PC-3 (cell line): ENCODE data around the gene DELE1.

ENCODE experiments used
- CTCF ChIP-seq: fragments of 300-600 bp; sonication (generic); conservative IDR thresholded peaks from 2 replicates; pipeline ENCODE4 v1.5.1; 2017; ENCODE audit warnings: antibody characterized with exemption, low read depth, mild to moderate bottlenecking, low read length
- EZH2 ChIP-seq: fragments of 300-600 bp; sonication (generic); IDR thresholded peaks from one replicate; pipeline ENCODE4 v1.6.1; 2017; ENCODE audit warnings: antibody characterized with exemption, mild to moderate bottlenecking, low read length; ENCODE audit not compliant: unreplicated experiment
- EZH2phosphoT487 ChIP-seq: fragments of 300-600 bp; sonication (generic); IDR thresholded peaks from 2 replicates; pipeline ENCODE4 v1.6.1; 2018; ENCODE audit warnings: mild to moderate bottlenecking, antibody characterized with exemption, low read length, borderline replicate concordance

- TF ChIP-seq CTCF = no peak
- TF ChIP-seq EZH2phosphoT487 = no peak
- no peak for TF ChIP-seq EZH2
Measured at GRCh38 chr5:141966963-141967333, 43.3 kb downstream of the DELE1 start.
